Measurements from ENCODE around the gene PMPCA. TPM values are rescaled to one million over a fixed set of nuclear protein-coding genes. Genes with fewer than 3 reads are reported as not detected.

PMPCA gene
- polyA plus RNA-seq, 1 of the 3 experiments (the other 2 are of a cell fraction): 125 TPM

GRCh38 chr9:136470792-136471469 lies 60.5 kb downstream of the PMPCA start:
- peaks cover 44 to 94% of the 10 kb centered on the region in 2 experiments for H3K36me3 ChIP-seq (replicated peaks in 1 of 2; ENCODE audit: control insufficient read depth in 1 of 2, insufficient read depth in 2 of 2, low read length in 1 of 2)
- CTCF ChIA-PET: interaction anchor here (0.6 to 1.4 kb wide), 5 partner anchors 13 to 201 kb away, joined by 3 to 6 read pairs (median 3); no protein-coding TSS in a partner anchor

GRCh38 chr9:136471802-136472487 lies 61.5 kb downstream of the PMPCA start:
- Histone ChIP-seq H3K27me3 (ENCODE audit: insufficient read depth) (no peaks in the 10 kb centered on the region), H3K36me3 (replicated peaks in 1 of 2; ENCODE audit: control insufficient read depth in 1 of 2, insufficient read depth in 2 of 2, low read length in 1 of 2) (peaks cover 52 to 94% of the 10 kb centered on the region in 2 experiments), H4K20me1 (ENCODE audit: insufficient read depth) (peaks cover 91% of the 10 kb centered on the region), H3K27ac (ENCODE audit: low read depth in 2 of 2, low read length in 1 of 2) (no peak overlapping the region), H2AFZ (ENCODE audit: low read depth) (no peak overlapping the region), H3K9me3 (no peaks in the 10 kb centered on the region), H3K4me3 (ENCODE audit: low read depth in 2 of 2, low read length in 1 of 2) (no peak overlapping the region), H3K4me1 (ENCODE audit: control insufficient read depth in 1 of 2, insufficient read depth in 2 of 2, low read depth in 1 of 2, low read length in 1 of 2) (no peaks in the 10 kb centered on the region), H3K9ac (no peak overlapping the region), H3K79me2 (ENCODE audit: insufficient read depth) (peaks cover 92% of the 10 kb centered on the region), H3K9me2 (no peaks in the 10 kb centered on the region), H3K4me2 (no peak overlapping the region), H3F3A (replicated peaks; ENCODE audit: insufficient read depth) (no peaks in the 10 kb centered on the region)
- CTCF ChIA-PET: interaction anchor here (0.6 to 1.4 kb wide), 3 partner anchors 13 to 22 kb away, joined by 3 to 5 read pairs (median 3); no protein-coding TSS in a partner anchor
- WGBS (ENCODE audit: low lambda C conversion rate): 97% methylated on average over 16 of the region's 19 CpGs
- DNase-seq: no peak
- POLR2A ChIA-PET: no interaction called here
- TF ChIP-seq GATA2 (CRISPR knock-in tag; IDR thresholded peaks at IDR 0.05) (no peak), MAX (IDR thresholded peaks at IDR 0.05; ENCODE audit: low read depth) (no peak), NRF1 (IDR thresholded peaks at IDR 0.05; ENCODE audit: low read depth, low read length) (no peak), EP300 (IDR thresholded peaks at IDR 0.05; ENCODE audit: borderline replicate concordance in 1 of 2, low read depth in 1 of 2, low read length in 1 of 2) (no peak), REST (IDR thresholded peaks at IDR 0.05; ENCODE audit: low read depth, low read length) (no peak), FOXJ3 (CRISPR knock-in tag; IDR thresholded peaks at IDR 0.05) (no peak), NFIC (IDR thresholded peaks at IDR 0.05; ENCODE audit: borderline replicate concordance) (no peak), TCF12 (IDR thresholded peaks at IDR 0.05) (no peak), FOXM1 (IDR thresholded peaks at IDR 0.05; ENCODE audit: low read depth) (no peak), MXI1 (IDR thresholded peaks at IDR 0.05; ENCODE audit: low read depth, low read length) (no peak), SIN3A (IDR thresholded peaks at IDR 0.05; ENCODE audit: borderline replicate concordance, low read depth, low read length) (no peak), RFX5 (IDR thresholded peaks at IDR 0.05; ENCODE audit: low read length) (no peak), ELF1 (IDR thresholded peaks at IDR 0.05) (no peak), YY1 (IDR thresholded peaks at IDR 0.05; ENCODE audit: low read depth) (no peak), MEF2A (IDR thresholded peaks at IDR 0.05; ENCODE audit: borderline replicate concordance, low read depth) (no peak), TAF1 (IDR thresholded peaks at IDR 0.05; ENCODE audit: borderline replicate concordance, low read depth, low read length) (no peak)
- TF ChIP-seq, protein P1, sequence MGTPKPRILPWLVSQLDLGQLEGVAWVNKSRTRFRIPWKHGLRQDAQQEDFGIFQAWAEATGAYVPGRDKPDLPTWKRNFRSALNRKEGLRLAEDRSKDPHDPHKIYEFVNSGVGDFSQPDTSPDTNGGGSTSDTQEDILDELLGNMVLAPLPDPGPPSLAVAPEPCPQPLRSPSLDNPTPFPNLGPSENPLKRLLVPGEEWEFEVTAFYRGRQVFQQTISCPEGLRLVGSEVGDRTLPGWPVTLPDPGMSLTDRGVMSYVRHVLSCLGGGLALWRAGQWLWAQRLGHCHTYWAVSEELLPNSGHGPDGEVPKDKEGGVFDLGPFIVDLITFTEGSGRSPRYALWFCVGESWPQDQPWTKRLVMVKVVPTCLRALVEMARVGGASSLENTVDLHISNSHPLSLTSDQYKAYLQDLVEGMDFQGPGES (IDR thresholded peaks at IDR 0.05; ENCODE audit: low read depth, low read length): no peak
- TF ChIP-seq, protein P2, sequence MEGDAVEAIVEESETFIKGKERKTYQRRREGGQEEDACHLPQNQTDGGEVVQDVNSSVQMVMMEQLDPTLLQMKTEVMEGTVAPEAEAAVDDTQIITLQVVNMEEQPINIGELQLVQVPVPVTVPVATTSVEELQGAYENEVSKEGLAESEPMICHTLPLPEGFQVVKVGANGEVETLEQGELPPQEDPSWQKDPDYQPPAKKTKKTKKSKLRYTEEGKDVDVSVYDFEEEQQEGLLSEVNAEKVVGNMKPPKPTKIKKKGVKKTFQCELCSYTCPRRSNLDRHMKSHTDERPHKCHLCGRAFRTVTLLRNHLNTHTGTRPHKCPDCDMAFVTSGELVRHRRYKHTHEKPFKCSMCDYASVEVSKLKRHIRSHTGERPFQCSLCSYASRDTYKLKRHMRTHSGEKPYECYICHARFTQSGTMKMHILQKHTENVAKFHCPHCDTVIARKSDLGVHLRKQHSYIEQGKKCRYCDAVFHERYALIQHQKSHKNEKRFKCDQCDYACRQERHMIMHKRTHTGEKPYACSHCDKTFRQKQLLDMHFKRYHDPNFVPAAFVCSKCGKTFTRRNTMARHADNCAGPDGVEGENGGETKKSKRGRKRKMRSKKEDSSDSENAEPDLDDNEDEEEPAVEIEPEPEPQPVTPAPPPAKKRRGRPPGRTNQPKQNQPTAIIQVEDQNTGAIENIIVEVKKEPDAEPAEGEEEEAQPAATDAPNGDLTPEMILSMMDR (IDR thresholded peaks at IDR 0.05): no peak

More at GRCh38 chr9:136470792-136471469, 60.5 kb downstream of the PMPCA start:
- POLR2A ChIA-PET: no interaction called here
- Histone ChIP-seq H3K4me1 (ENCODE audit: control insufficient read depth in 1 of 2, insufficient read depth in 2 of 2, low read depth in 1 of 2, low read length in 1 of 2) (no peaks in the 10 kb centered on the region), H3F3A (replicated peaks; ENCODE audit: insufficient read depth) (no peaks in the 10 kb centered on the region), H3K79me2 (ENCODE audit: insufficient read depth) (peaks cover 84% of the 10 kb centered on the region), H4K20me1 (ENCODE audit: insufficient read depth) (peaks cover 83% of the 10 kb centered on the region), H3K4me2 (no peak overlapping the region), H3K27ac (ENCODE audit: low read depth in 2 of 2, low read length in 1 of 2) (no peak overlapping the region), H3K9me2 (no peaks in the 10 kb centered on the region), H3K27me3 (ENCODE audit: insufficient read depth) (no peaks in the 10 kb centered on the region), H3K9me3 (no peaks in the 10 kb centered on the region), H3K9ac (no peak overlapping the region), H3K4me3 (ENCODE audit: low read depth in 2 of 2, low read length in 1 of 2) (no peak overlapping the region), H2AFZ (ENCODE audit: low read depth) (no peak overlapping the region)
- DNase-seq: no peak
- TF ChIP-seq RXRA (IDR thresholded peaks at IDR 0.05; ENCODE audit: borderline replicate concordance, low read depth): no peak
- WGBS (ENCODE audit: low lambda C conversion rate): 93% methylated on average over 12 of the region's 12 CpGs

All from SK-N-SH (cell line).